Uterus (tissue), 2 donors: ENCODE results near the gene SLC35B3.

Experiments
- POLR2A ChIP-seq, 2 donors: fragments of 450-650 bp; IDR thresholded peaks; one replicate each; pipeline ENCODE4 v1.6.1; 2016; ENCODE audit warnings: antibody characterized with exemption in 2 of 2, mild to moderate bottlenecking in 1 of 2, moderate library complexity in 1 of 2
- TF ChIP-seq, protein P1 (sequence below), 4 experiments: fragments of 200-600 bp in 2 of 4; fragments of 450-650 bp in 2 of 4; sonication (generic) in 2 of 4; IDR thresholded peaks; one replicate each; pipeline ENCODE4 v1.5.1; 2016 to 2019; ENCODE audit warnings: antibody characterized with exemption in 4 of 4, mild to moderate bottlenecking in 2 of 4, moderate library complexity in 1 of 4

DNA sequence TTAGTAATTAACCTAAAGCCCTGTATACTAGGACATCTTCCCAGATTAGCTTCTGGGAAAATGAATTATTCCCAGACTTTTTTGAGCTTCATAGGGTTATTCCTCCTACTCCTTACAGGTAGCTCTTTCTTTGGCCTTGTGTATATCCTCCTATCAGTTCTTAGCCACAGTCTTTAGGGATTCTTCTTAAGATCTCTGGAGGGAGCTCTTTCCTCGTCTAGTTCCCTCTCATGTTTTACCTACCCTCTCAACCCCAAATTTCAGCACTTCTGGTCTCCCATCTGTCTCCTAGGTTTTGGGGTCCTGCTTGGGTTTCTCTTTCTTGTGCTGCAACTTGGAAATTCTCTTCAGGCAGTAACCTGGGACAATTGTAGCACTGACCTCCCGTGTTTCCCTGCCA, 46.4 kb upstream of the SLC35B3 start:
- TF ChIP-seq, protein P1, sequence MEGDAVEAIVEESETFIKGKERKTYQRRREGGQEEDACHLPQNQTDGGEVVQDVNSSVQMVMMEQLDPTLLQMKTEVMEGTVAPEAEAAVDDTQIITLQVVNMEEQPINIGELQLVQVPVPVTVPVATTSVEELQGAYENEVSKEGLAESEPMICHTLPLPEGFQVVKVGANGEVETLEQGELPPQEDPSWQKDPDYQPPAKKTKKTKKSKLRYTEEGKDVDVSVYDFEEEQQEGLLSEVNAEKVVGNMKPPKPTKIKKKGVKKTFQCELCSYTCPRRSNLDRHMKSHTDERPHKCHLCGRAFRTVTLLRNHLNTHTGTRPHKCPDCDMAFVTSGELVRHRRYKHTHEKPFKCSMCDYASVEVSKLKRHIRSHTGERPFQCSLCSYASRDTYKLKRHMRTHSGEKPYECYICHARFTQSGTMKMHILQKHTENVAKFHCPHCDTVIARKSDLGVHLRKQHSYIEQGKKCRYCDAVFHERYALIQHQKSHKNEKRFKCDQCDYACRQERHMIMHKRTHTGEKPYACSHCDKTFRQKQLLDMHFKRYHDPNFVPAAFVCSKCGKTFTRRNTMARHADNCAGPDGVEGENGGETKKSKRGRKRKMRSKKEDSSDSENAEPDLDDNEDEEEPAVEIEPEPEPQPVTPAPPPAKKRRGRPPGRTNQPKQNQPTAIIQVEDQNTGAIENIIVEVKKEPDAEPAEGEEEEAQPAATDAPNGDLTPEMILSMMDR (IDR thresholded peaks at IDR 0.05): no peak
- TF ChIP-seq POLR2A (IDR thresholded peaks at IDR 0.05): no peak
